GM12892 (cell line): ENCODE data around the gene DRICH1.

Experiments used
- POLR2A ChIP-seq: IDR thresholded peaks from 2 replicates; pipeline ENCODE4 v1.6.1; 2011; ENCODE audit warnings: low read depth, low read length, control low read depth
- POLR2AphosphoS5 ChIP-seq: IDR thresholded peaks from 2 replicates; pipeline ENCODE4 v1.6.1; 2011; ENCODE audit warnings: low read depth, low read length, control low read depth
- TAF1 ChIP-seq: IDR thresholded peaks from 2 replicates; pipeline ENCODE4 v1.6.1; 2011; ENCODE audit warnings: low read depth, mild to moderate bottlenecking, control low read depth, low read length, borderline replicate concordance

DNA sequence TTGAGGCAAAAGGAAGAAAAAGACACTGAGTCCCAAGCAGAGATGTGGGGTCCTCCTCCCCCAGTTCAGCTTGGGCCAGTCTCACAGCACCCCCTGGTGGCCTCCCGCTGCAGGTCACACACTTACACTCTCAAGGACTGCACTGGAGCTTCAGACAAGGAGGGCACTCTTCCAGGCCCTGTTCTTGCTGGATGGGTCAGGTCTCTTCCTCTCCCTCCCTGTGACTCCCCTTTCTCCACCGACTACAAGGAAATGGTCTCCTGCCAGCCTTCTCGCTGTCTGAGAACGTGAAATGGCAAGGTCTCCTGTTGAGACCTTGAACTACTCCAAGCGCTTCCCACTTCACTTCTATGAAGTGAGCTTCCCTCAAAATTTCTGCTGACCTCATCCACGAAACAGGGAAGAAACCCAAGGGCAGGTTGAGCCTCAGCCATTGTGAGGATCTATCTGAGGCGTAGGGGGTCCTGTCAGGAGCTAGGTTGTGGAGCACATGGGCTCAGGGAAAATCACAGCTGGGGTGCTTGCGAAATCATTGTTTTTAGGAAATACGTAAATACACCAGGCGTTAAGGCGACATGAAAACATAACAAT, 40.8 kb downstream of the DRICH1 start:
- TF ChIP-seq POLR2AphosphoS5 (no peak), TAF1 (no peak), POLR2A (no peak)
